Astrocyte (in vitro differentiated cells and primary cell): ENCODE data around the gene ECHS1. TPM values are rescaled to one million over a fixed set of nuclear protein-coding genes. Genes with fewer than 3 reads are reported as not detected.
A peak's percentile ranks its signal among the peaks of the same experiment; 100 is the strongest.

Experiments used
- DNase-seq: peaks from one replicate; pipeline ENCODE4 v3.0.0-alpha.2; 2010; ENCODE audit warnings: low read depth
- FAIRE-seq: peaks from 2 replicates; lab custom pipeline; 2011; peaks lifted over from hg19 to GRCh38; lab: Jason Lieb, UNC
- H2AFZ ChIP-seq: 2 replicates; pipeline ENCODE4 v1.6.0; 2012; ENCODE audit warnings: low read depth, low read length, inconsistent platforms
- H3K27ac ChIP-seq: 2 replicates; pipeline ENCODE4 v1.5.1; 2011; ENCODE audit warnings: low read depth, low read length, inconsistent platforms
- H3K27me3 ChIP-seq: 2 replicates; pipeline ENCODE4 v1.6.0; 2011; ENCODE audit warnings: low read length, inconsistent platforms; ENCODE audit not compliant: insufficient read depth
- H3K36me3 ChIP-seq: 2 replicates; pipeline ENCODE4 v1.5.1; 2011; ENCODE audit warnings: low read length, inconsistent platforms; ENCODE audit not compliant: insufficient read depth
- H3K4me1 ChIP-seq: 2 replicates; pipeline ENCODE4 v1.5.1; 2011; ENCODE audit warnings: low read length, inconsistent platforms; ENCODE audit not compliant: insufficient read depth
- H3K4me2 ChIP-seq: 2 replicates; pipeline ENCODE4 v1.6.0; 2012; ENCODE audit warnings: low read length, inconsistent platforms
- H3K4me3 ChIP-seq: 2 replicates; pipeline ENCODE4 v1.5.1; 2011; ENCODE audit warnings: low read depth, mild to moderate bottlenecking, low read length, inconsistent platforms; ENCODE audit not compliant: insufficient read depth
- H3K79me2 ChIP-seq: 2 replicates; pipeline ENCODE4 v1.6.0; 2012; ENCODE audit warnings: mild to moderate bottlenecking, low read length, inconsistent platforms; ENCODE audit not compliant: insufficient read depth
- H3K9ac ChIP-seq: 2 replicates; pipeline ENCODE4 v1.6.0; 2012; ENCODE audit warnings: mild to moderate bottlenecking, low read length, inconsistent platforms
- H3K9me3 ChIP-seq: 2 replicates; pipeline ENCODE4 v1.5.1; 2012; ENCODE audit warnings: low read depth, mild to moderate bottlenecking, low read length, inconsistent platforms; ENCODE audit not compliant: insufficient read depth
- H4K20me1 ChIP-seq: 2 replicates; pipeline ENCODE4 v1.6.0; 2012; ENCODE audit warnings: low read length, inconsistent platforms; ENCODE audit not compliant: insufficient read depth
- H3K27ac Mint-ChIP-seq: one replicate; pipeline ENCODE4 v1.8.0; 2021; ENCODE audit warnings: mild to moderate bottlenecking, mixed read lengths; ENCODE audit not compliant: unreplicated experiment
- H3K27me3 Mint-ChIP-seq: one replicate; pipeline ENCODE4 v1.8.0; 2021; ENCODE audit warnings: low read depth, mixed read lengths; ENCODE audit not compliant: unreplicated experiment
- H3K36me3 Mint-ChIP-seq: one replicate; pipeline ENCODE4 v1.8.0; 2021; ENCODE audit warnings: low read depth, mixed read lengths; ENCODE audit not compliant: unreplicated experiment
- H3K4me1 Mint-ChIP-seq: one replicate; pipeline ENCODE4 v1.8.0; 2021; ENCODE audit warnings: low read depth, mixed read lengths; ENCODE audit not compliant: unreplicated experiment
- H3K4me3 Mint-ChIP-seq: one replicate; pipeline ENCODE4 v1.8.0; 2021; ENCODE audit warnings: mild to moderate bottlenecking, moderate library complexity, mixed read lengths; ENCODE audit not compliant: unreplicated experiment
- H3K9me3 Mint-ChIP-seq: one replicate; pipeline ENCODE4 v1.8.0; 2021; ENCODE audit warnings: mild to moderate bottlenecking, mixed read lengths; ENCODE audit not compliant: unreplicated experiment
- CTCF ChIP-seq: IDR thresholded peaks from 2 replicates; pipeline ENCODE4 v1.5.1; 2011; ENCODE audit warnings: low read depth, mild to moderate bottlenecking, inconsistent platforms, low read length, moderate library complexity; ENCODE audit not compliant: insufficient read depth
- EZH2 ChIP-seq: IDR thresholded peaks from 2 replicates; pipeline ENCODE4 v1.6.1; 2012; ENCODE audit warnings: mild to moderate bottlenecking, low read length, inconsistent platforms; ENCODE audit not compliant: insufficient read depth
- total RNA-seq: library from RNA; stranded (reverse); gene quantifications from 2 replicates; pipeline ENCODE4 v1.2.1, GENCODE V29; 2021

Gene ECHS1
- total RNA-seq, 1 donor from 2014 or later = 90.9 TPM

- H4K20me1 ChIP-seq = peaks cover 7% of the 10 kb centered on the region
- no peaks in the 10 kb centered on the region for H3K4me1 Mint-ChIP-seq
- no peak for TF ChIP-seq CTCF
- TF ChIP-seq EZH2 = no peak
- peaks cover 5% of the 10 kb centered on the region for H3K79me2 ChIP-seq
- no peak overlapping the region for H3K4me2 ChIP-seq
- no peak overlapping the region for H3K9ac ChIP-seq
- no peak overlapping the region for H3K4me3 ChIP-seq
- no peaks in the 10 kb centered on the region for H3K36me3 ChIP-seq
- H3K4me3 Mint-ChIP-seq = no peak overlapping the region
- DNase-seq = no peak
- no peaks in the 10 kb centered on the region for H3K9me3 ChIP-seq
- no peak overlapping the region for H2AFZ ChIP-seq
- peak overlapping the region; percentile 87 for H3K27ac Mint-ChIP-seq
- peaks cover 9% of the 10 kb centered on the region for H3K4me1 ChIP-seq
- H3K36me3 Mint-ChIP-seq = no peaks in the 10 kb centered on the region
- no peak overlapping the region for H3K27ac ChIP-seq
- no peaks in the 10 kb centered on the region for H3K9me3 Mint-ChIP-seq
- no peak for FAIRE-seq
- no peaks in the 10 kb centered on the region for H3K27me3 Mint-ChIP-seq
- no peaks in the 10 kb centered on the region for H3K27me3 ChIP-seq
These were observed 19.1 kb downstream of the ECHS1 start for GRCh38 chr10:133353988-133354605.

GRCh38 chr10:133353202-133353959 lies 19.8 kb downstream of the ECHS1 start:
- H3K27ac Mint-ChIP-seq = no peak overlapping the region
- H3K9me3 Mint-ChIP-seq = no peaks in the 10 kb centered on the region
- Histone ChIP-seq H3K4me1 (peaks cover 9% of the 10 kb centered on the region), H3K27ac (no peak overlapping the region), H4K20me1 (peaks cover 7% of the 10 kb centered on the region), H3K9ac (no peak overlapping the region), H3K27me3 (no peaks in the 10 kb centered on the region), H3K4me2 (no peak overlapping the region), H3K9me3 (no peaks in the 10 kb centered on the region), H3K36me3 (no peaks in the 10 kb centered on the region), H3K79me2 (peaks cover 5% of the 10 kb centered on the region), H3K4me3 (no peak overlapping the region), H2AFZ (no peak overlapping the region)
- TF ChIP-seq CTCF = no peak
- TF ChIP-seq EZH2 = no peak
- FAIRE-seq (no peak), DNase-seq (no peak)
- H3K4me3 Mint-ChIP-seq = no peak overlapping the region
- no peaks in the 10 kb centered on the region for H3K36me3 Mint-ChIP-seq
- no peaks in the 10 kb centered on the region for H3K4me1 Mint-ChIP-seq
- no peaks in the 10 kb centered on the region for H3K27me3 Mint-ChIP-seq
